GM18502 (cell line): ENCODE measurements around the gene RAB40C.
"Not testable (repeated sequence)": the region's sequence is repeated elsewhere in the genome, so short reads cannot be mapped to it uniquely, and the experiment has no call there.

Experiments
- ATAC-seq: cut with Tn5 transposase; IDR thresholded peaks from one replicate; pipeline ENCODE4 v1.9.1; 2021; ENCODE audit warnings: mild to moderate bottlenecking; ENCODE audit not compliant: unreplicated experiment, poor library complexity

RAB40C gene

DNA sequence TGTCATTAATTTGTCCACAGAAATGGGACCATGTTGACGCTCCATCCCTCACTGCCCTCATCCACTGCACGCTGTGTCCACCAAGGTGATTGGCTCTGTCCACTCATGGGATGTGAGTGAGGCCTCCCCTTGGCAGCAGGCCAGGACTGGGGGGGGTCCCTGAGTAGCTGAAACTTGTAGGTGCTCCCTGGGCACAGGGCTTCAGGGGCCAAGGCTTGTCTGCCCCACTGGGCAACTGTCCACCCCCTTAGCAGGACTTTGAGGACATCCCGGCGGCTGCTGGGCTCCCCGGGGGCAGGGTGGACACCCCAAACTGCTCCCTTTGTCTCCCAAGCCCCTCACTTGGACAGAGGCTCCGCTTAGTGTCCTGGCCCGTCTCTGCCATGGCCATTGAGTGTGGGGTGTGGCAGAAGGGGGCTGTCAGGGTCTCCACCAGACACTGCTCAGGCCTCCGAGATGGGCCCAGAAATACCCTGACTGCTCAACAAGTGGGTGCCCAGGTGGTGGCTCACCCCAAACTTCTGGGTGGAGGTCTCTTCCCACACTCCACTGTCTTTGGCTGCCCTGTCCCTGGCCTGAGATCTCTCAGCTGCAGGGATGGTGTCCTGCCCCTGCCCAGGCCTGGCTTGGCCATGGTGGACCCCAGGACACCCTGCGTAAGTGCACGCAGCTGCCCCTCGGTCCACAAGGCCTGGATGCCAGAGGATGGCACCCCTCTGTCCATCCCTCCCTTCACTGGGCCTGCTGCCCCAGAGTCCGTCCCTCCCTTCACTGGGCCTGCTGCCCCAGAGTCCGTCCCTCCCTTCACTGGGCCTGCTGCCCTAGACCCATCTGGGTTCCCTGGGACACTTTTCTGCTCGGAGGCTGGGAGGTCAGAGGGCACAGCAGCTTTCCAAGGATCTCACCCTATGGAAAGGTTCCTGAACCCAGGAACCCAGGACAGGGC, 2.9 kb upstream of the RAB40C start:
- no peak for ATAC-seq

DNA sequence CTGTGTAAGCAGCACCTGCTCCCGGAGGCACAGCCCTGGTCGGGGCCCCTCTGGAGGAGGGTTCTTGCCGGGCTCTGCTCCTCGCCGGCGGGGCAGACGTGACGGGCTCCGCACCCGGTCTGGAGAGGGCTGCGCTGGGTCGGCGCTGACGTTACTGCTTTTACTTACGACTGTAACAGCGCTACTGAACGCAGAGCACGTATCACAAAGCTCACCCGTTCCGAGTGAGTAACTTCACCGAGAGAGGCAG, 1.3 kb upstream of the RAB40C start:
- ATAC-seq: no peak

DNA sequence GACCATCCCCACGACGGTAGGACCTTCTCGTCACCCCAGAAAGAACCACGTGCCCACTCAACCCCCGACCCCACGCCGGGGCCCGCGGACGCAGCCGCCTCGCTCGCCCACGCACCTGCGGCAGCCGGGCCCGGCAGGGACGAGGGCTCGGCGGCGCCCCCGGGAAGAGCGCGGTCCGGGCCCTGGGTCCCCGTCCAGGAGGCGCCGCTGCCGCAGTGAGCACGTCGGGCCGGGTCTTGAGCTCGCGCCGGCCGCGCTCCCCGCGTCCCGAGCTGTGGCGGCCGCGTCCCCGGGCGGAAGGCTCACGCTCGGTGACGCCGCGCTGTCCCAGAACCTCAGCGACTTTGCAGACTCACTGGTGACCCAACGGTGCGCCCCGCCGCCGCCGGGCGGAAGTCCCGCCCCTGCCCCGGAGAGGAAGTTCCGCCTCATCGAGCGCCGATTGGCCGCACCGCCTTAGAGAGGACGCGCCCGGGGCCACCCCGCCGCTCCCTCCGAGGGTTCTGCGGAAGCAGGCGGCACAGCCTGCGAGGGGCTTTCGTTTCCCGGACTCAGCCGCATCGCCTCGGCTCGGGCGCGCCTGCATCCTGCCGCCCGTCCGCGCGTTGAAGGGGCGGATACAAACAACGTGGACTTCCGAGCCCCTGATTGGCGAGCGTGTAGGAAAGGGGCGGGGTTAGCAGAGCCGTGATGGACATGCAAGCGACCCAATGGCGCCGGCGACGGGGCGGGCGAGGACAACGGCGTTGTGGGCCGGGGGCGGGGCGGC, 793 bp upstream of the RAB40C start:
- peak; percentile 74 for ATAC-seq

DNA sequence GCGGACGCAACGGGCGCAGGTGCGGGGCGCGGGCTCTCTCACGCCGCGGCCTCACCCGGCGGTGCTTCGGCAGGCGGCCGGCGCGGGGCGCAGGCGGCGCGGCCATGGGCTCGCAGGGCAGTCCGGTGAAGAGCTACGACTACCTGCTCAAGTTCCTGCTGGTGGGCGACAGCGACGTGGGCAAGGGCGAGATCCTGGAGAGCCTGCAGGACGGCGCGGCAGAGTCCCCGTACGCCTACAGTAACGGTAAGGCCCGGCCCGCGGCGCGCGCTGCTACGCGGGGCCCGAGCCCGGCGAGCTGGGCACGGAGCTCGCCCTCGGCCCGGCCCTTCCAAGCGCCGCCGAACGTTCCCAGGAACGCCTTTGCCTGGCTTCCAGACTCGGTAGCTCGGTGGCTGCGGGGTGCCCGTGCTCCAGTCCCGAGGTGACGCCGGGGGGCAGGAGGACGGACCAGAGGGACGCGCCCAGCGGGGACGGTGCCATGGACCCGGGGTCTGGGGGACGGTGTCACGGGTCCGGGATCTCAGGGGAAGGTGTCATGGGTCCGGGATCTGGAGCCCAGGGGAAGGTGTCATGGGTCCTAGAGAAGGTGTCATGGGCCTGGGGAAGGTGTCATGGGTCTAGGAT, 435 bp downstream of the RAB40C start:
- peak; percentile 2 for ATAC-seq

DNA sequence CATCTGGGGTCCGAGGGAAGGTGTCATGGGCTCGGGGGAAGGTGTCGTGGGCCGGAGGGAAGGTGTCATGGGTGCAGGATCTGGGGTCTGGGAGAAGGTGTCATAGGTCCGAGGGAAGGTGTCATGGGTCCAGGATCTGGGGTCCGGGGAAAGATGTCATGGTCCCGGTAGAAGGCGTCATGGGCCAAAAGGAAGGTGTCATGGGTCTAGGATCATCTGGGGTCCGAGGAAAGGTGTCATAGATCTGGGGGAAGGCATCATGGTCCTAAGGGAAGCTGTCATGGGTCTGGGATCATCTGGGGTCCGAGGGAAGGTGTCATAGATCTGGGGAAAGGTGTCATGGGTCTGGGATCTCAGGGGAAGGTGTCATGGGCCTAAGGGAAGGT, 942 bp downstream of the RAB40C start:
- ATAC-seq: no peak

DNA sequence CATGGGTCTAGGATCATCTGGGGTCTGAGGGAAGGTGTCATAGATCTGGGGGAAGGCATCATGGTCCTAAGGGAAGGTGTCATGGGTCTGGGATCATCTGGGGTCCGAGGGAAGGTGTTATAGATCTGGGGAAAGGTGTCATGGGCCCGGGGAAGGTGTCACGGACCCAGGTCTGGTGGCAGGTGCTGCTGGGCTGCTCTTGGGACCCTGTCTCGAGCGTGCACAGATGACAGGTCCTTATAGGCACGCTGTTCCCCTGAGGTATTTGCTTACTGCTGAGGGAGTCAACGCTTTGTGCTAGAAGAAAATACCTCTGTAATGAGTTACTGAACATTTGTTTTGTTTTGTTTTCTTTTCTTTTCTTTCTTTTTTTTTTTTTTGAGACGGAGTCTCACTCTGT, 1.4 kb downstream of the RAB40C start:
- ATAC-seq: no peak

DNA sequence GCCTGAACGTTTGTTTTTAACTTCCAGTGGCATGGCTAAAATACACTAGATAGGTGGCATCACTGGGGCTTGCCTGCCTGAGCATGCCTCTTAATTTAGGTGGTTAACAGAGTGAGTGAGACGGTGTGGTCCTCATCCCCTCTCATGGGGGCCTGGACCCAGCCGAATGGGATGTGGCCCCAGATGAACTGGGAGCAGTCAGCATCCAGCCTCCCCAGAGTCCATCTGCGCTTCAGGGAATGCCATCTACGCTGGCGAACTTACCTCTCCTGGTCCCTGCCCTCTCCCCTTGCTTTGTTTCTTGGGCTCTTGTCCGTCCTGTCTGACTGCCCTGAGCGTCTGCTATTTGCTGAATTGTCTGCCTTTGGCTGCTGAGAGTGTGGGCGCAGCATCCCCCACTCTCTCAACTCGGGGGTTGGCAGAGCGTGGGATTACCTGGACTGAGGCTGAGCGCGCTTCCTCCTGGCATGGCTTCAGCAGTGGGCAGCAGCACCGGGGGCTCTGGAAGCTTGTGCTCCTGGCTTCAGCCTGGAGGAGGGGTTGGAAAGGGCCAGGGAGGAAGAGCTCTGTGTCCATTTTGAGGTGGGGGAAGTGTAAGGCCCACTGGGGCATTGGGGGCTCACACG, 2.1 kb downstream of the RAB40C start:
- no peak for ATAC-seq

DNA sequence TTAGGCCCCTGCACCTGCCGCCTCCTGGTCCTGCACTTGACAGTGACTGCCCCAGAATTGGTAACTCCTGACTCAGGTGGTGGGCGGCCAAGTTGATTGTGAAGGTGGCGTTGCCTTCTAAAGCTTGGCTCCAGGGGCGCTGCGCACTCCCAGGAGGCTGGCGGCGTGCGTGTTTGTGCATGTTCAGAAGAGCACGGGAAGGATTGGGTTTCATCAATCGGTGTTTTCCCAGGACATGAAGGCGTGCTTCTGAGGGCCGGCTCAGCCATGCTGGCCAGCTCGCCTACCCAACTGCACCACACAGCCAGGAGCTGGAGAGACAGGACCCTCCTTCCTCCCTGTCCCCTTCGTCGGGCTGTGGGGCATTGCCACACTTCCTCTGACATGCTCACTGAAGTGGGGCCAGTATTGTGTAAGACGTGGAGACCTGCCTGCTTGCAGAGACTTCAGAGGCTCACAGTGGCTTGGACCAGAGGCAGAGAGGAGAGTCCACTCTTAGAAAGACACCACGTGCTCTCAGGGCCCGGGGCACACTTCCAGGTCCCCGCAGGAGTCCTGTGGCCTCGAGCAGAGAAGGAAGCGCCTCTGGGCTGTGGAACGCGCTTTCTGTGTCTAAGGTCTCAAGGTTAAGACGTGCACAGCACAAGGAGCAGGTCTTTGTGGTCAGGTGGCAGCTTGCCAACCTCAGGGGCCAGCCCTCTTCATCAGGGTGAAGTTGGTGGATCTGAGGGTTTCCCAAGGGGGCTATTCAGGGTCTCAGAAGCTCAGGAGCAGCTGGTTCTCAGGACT, 2.8 kb downstream of the RAB40C start:
- ATAC-seq: no peak

DNA sequence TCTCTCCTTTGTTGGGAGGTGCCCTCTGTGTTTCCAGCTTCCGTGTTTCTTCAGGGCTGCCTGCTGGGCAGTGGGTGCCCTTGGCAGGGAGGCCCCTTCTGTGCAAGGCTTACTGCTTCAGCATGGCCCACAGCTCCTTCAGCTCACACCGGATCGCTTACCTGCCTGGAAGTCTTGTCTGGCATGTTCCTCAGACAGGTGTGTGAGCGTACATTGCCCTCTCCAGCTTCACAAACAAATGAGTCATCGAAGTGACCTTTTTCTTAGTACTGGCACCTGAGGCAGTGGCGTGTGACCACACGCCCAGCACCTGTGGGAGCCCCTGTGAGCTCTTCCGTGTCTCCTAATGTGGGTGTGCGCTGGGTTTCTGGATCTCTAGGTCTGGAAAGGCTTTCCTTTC, 3.5 kb downstream of the RAB40C start:
- no peak for ATAC-seq

DNA sequence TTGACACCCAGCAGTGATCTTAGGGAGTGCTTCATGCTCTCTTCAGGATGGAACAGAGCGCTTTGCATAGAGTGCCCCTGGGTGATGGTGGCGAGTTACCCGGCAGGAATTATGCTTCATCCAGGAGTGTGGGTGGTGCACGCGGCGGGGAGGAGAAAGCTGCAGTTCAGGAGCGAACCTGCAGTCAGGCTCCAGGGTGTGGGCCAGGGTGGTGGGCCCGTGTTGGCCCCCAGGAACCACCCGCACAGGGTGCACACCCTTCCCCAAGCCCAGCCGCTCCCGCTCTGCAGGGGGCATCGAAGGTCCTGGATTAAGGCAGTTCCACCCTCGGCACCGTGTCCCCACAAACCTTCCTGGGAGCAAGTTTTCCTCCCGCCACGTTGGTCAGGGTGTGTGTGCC, 3.9 kb downstream of the RAB40C start:
- no peak for ATAC-seq

DNA sequence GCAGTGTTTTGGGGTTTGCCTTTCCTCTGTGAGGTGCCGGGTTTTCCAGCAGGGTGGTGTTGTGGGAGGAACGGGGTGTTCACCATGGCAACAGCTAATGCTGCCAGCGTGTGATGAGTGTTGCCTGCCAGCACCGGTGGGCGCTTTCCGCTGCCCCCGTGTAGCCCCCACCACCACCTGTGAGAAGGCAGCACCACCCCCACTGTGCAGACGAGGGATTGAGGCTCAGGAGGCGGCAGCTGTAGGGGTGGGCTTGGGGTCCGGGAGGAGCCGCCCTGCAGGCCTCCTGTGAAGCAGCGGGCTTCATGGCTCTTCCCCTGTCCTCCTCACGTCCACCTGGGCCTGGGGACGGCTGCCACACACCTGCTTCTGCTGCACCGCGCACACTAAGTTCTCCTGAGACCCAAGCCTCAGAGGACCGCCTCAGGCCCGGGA, 5.2 kb downstream of the RAB40C start:
- no peak for ATAC-seq

DNA sequence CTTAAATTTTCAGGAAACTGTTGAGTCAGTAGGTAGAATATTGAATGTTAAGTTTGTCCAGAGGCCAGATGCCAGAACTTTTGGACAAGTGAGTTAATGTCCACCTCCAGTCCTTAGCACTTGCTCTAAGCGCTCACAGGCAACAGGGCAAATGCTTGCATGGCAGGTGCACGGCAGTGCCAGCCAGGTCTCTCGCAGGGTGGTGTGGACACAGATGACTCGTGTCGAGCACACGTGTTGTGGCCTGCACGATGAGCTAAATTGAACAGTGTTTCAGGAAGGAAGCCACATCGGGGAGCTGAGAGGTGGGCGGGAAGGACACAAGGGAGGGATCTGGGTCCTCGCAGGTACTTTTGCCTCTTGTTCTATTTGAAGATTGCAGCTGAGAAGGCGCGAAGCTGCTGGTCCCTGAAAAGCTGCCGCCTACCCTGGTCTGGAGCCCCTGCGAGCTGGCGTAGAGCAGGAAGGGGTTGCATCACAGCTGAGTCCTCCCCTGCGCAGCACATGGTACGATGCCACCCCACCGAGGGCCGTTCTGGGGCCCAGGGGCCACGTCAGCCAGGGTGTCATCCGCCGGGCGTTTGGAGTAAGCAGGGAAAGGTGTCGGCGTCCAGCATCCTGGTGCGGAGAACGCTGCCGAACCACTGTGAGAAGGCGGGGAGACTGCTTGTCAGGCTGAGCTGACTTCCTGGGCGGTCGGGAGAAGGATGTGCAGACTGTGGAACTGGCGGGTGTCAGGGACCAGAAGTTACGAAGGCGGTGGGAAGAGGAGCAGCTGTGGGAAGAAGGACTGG, 6.3 kb downstream of the RAB40C start:
- no peak for ATAC-seq

DNA sequence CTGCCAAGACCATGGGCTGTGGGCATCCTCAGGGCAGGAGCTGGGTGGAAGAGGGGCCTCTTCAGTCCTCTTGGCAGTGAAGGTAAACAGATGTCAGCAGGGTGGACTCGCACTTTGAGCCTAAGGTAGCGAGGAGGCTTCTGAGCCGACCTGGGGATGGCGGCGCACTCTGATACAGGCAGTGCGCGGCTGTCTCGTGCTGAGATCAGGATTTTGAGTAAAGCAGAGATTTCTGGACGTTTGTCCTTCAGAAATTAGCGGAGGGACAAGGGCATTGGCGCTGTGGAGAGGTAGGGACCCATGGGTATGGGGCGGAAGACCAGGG, 6.8 kb downstream of the RAB40C start:
- no peak for ATAC-seq

DNA sequence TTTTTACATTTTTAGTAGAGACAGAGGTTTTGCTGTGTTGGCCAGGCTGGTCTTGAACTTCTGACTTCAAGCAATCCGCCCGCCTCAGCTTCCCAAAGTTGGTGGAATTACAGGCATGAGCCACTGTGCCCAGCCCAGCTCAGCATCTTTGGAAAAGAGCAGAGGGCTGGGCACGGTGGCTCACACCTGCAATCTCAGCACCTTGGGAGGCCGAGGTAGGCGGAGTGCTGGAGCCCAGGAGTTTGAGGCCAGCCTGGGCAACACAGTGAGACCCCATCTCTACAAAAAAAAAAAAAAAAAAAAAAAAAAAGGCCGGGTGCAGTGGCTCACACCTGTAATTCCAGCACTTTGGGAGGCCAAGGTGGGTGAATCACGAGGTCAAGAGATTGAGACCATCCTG, 7.8 kb downstream of the RAB40C start:
- not testable (repeated sequence) for ATAC-seq

DNA sequence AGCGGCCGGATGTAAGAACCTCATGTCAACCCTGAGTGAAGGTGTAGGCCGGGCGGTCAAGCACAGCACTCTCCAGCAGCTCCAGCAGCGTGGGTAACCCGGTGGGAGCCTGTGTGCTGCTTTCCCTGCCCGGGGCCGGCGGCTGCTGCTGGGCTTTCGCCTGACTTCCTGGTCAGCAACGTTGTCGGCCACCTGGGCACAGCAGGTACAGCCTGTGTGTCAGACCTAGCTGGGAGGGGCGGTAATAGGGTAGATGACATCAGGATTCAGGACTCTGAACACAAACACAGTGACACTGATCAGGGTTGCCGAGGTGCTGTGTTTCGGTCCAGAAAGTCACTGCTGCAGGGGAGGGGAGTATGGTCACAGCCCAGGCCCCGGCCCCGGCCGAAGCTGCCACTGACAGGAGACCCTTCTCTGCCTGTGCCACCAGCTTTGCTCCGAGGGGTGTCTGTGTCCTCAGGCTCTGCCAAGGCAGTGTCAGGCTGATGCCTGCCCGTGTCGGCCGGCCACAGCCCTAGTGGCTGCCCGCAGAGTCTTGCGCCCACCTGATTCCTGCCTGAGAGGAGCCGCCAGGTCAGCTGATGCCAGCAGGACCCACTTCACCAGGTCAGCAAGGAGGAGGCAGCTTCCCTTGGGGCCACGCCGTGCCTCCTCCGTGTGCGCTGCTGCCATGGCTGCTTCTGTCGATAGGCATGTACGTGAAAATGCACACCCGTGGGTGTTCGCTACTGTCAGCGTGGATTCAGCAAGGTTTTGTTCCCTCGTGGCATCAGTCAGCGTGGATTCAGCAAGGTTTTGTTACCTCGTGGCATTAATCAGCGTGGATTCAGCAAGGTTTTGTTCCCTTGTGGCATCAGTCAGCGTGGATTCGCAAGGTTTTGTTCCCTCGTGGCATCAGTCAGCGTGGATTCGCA, 9.2 kb downstream of the RAB40C start:
- no peak for ATAC-seq

DNA sequence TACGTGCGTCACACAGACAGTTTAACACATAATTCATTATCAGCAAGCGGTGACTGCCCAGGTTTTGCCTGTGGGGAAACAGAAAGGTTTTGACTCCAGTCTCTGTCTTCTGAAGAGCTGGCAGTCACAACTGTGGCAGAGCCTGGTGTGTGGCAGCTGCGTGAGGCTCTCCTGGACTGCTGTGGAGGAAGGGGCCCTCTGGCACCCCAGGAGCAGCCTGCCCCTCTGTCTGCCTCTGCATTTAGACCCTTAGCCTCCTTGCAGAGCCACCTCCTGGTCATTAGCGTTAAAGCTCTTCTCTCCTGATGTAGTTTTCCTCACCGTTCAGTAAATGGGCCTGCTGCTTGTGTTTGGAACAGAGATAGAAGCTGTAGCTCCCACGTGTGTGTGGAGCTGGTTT, 10.9 kb downstream of the RAB40C start:
- no peak for ATAC-seq

DNA sequence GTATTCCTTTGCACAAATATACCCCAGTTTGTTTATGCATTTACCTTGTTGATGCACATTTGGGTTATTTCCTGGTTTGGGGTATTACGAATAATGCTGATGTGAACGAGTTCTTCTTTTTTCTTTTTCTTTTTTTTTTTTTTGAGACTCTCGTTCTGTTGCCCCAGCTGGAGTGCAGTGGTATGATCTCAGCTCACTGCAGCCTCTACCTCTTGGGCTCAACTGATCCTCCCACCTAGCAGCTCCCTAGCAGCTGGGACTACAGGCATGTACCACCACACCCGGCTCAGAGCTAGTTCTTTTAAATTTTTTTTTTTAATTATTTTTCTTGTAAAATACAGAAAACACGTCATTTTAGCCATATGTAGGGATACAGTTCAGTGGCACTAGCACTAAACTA, 14.1 kb downstream of the RAB40C start:
- no peak for ATAC-seq

DNA sequence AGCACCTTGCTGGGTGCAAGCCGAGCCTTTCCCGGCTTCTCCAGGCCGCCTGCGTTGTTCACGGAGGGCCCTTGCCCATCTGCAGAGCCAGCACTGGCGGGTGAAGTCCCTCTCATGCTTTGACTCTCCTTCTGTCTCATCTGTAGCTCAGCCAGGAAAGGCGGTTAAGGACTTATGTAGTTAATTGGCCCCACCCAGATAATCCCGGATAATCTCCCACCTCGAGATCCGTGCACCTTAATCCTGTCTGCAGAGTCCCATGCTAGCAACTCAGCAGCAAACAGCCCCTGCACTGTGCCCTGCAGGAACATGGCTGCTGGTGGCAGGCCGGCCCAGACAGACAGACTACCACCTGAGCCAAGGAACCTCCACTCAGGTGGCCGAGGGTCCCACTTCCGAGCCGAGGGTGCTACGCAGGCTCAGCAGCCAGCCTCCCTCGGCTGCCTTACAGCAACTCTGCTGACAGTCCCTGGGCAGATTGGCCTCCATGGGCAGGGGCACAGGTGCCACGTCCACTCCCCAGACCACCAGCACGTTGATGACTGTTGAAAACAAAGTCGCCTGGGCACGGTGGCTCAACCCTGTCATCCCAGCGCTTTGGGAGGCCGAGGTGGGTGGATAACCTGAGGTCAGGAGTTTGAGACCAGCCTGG, 16.9 kb downstream of the RAB40C start:
- no peak for ATAC-seq
